ENCODE results near the gene XPC.
"Not testable (repeated sequence)": the region's sequence is repeated elsewhere in the genome, so short reads cannot be mapped to it uniquely, and the experiment has no call there.

Gene XPC

DNA sequence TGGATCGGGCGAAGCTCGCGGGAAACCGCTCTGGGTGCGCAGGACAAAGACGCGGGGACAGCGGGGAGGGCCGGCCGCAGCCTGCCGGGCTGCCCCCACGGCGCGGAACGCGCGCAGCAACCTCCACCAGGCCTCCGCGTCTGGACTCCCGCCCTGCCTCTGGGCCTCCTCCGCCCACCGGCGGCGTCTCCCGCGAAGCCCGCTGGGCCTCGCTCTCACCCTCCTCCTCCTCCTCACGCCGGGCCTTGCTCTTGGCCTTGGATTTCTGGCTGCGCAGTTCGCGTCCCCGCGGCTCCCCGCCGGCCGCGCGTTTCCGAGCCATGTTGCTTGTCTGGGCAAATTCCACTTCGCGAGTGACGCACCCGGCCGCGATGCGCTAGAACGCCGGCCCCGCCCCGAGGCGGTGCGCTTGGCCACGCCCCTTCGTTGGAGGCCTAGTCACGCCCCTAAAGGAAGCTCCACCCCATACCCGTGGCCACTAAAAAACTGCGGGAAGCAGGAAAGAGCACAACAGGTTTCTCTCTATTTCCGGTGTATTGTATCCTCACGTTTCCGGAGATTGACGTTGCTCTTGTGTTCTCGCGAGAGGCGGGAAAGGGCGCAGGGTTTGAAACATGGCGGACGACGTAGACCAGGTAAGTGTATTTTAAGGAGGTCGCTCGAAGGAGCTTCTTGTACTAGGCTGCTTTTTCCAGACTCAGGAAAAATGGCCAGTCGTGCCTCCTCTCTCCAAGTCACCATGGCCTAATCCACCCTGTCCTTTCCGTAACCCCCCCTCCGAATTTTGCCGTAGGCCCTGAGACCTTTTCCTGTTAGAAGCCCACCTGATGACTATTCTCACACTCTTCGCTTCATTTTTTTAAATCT, at the start of gene XPC, which contains the start of gene LSM3:
XPC (minus strand) TSS at position 355 of the 867 bp plus-strand sequence; CDS start at position 322, 33 bp downstream.
LSM3 (plus strand) TSS at position 571 of the 867 bp plus-strand sequence; CDS start at position 615, 44 bp downstream.
- Mint-ChIP-seq H3K4me1 (peaks cover 42% of the 10 kb centered on the region), H3K36me3 (peaks cover 5% of the 10 kb centered on the region), H3K9me3 (no peaks in the 10 kb centered on the region), H3K27ac (peak within 1 kb of the TSS; percentile 99), H3K4me3 (peak within 1 kb of the TSS; percentile 98), H3K27me3 (no peaks in the 10 kb centered on the region)
- ATAC-seq (ENCODE audit: low read depth), result peak; percentile 89
- peak; percentile 99 for DNase-seq (ENCODE audit: low spot score in 2 of 2)

DNA sequence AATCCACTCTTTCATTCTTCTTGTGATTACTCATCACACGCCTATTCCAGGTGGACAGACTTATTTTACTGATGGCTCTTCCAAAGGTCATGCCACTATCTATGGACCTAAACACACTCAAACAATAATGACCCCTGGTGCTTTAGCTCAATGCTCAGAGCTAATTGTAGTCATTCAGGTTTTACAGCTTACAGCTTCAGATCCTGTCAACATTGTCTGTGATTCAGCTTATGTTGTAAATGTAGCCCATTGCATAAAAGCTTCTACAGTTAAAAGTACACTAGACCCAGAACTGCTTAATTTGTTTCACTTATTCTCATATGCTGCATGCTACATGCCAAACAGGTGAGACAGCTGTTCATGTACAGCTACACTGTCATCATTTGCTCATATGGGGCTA, 49.5 kb upstream of the XPC start:
- H3K27ac Mint-ChIP-seq, result no peak overlapping the region
- peaks cover 3% of the 10 kb centered on the region for H3K36me3 Mint-ChIP-seq
- DNase-seq (ENCODE audit: low spot score in 2 of 2) (no peak), ATAC-seq (ENCODE audit: low read depth) (no peak)
- H3K9me3 Mint-ChIP-seq, result peaks cover 4% of the 10 kb centered on the region
- H3K4me1 Mint-ChIP-seq, result no peaks in the 10 kb centered on the region
- H3K4me3 Mint-ChIP-seq, result no peak overlapping the region
- peaks cover 33% of the 10 kb centered on the region for H3K27me3 Mint-ChIP-seq

DNA sequence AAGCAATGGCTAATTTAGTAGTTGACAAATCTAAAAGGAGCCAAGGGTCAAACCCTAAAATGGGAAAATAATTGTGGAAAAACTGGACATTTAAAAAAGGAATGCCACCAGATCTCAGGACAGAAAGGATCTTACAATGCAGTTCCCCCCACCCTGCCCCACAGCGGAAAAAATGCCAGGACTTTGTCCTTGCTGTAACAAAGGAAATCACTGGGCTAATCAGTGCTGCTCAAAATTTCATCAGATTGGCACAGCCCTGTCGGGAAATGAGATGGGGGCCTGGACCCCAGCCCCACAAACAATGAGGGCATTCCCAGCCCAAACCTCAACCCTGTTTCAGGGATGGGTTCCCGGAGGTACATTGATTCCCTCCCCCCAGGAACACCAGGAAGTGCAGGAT, 48.0 kb upstream of the XPC start:
- not testable (repeated sequence) for ATAC-seq (ENCODE audit: low read depth); H3K9me3 Mint-ChIP-seq; H3K4me1 Mint-ChIP-seq; H3K4me3 Mint-ChIP-seq; DNase-seq (ENCODE audit: low spot score in 2 of 2); H3K27ac Mint-ChIP-seq; H3K36me3 Mint-ChIP-seq
- H3K27me3 Mint-ChIP-seq, result peaks cover 26% of the 10 kb centered on the region

DNA sequence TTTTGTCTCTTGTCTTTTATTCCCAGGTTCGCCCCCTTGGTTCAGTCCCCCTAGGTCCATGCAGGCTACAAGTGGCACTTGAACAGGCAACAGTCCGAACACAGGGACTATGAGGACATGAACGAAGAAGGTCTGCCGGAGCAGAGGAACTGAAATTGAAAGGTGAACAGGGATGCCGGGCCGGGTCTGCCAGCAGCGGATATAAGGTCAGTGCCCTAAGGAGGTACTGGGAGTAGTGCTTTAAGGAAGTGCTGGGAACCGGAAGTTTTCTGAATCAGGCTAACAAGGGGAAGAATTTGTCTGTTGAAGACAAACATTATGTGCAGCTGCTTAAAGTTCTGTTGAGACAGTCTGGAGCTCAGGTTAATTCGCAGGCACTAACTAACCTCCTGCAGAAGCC, 47.0 kb upstream of the XPC start:
- peaks cover 19% of the 10 kb centered on the region for H3K27me3 Mint-ChIP-seq
- H3K27ac Mint-ChIP-seq, result no peak overlapping the region
- H3K4me3 Mint-ChIP-seq, result no peak overlapping the region
- DNase-seq (ENCODE audit: low spot score in 2 of 2), result no peak
- peaks cover 3% of the 10 kb centered on the region for H3K36me3 Mint-ChIP-seq
- H3K4me1 Mint-ChIP-seq, result no peaks in the 10 kb centered on the region
- H3K9me3 Mint-ChIP-seq, result peaks cover 8% of the 10 kb centered on the region
- ATAC-seq (ENCODE audit: low read depth), result no peak

DNA sequence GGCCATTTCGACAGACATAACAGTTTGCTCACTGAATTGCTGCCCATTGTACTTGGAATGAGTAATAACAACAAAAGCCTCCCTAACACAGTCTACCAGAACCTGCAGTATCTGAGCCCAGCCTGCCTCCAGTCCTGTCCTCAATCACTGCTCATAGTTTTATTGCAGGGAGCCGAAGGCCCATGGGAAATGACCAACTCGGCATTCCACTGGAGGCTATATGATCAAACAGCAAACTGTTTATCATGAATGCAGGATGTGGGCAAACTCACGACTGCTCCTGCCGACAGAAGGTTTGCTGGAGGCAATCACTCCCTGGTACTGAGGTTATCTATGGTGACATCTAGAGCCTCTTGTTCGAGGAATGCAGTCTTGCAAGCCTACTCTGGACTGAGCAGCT, 46.5 kb upstream of the XPC start:
- Mint-ChIP-seq H3K9me3 (peaks cover 10% of the 10 kb centered on the region), H3K27me3 (peaks cover 17% of the 10 kb centered on the region), H3K4me1 (no peaks in the 10 kb centered on the region), H3K27ac (no peak overlapping the region), H3K4me3 (no peak overlapping the region), H3K36me3 (peaks cover 3% of the 10 kb centered on the region)
- no peak for DNase-seq (ENCODE audit: low spot score in 2 of 2)
- no peak for ATAC-seq (ENCODE audit: low read depth)

DNA sequence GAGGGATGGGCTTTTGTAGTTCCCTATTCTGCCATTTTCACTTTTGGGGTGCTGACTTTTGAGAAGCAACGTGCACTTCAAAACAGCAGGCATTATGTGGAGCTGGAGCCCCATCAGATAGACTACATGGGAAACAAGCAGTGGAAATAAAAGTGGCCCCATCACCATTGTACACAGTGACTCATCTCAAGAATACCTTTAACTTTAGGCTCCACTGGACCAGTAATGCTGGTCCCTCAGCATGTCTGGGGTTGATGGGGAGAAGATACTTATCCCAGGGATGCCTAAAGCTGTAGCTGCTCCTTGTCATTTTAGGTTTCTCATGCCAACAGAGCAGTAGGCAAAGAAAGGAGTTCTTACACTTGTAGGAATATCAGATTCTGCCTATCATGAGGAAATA, 45.2 kb upstream of the XPC start:
- Mint-ChIP-seq H3K9me3 (peaks cover 11% of the 10 kb centered on the region), H3K27me3 (peaks cover 19% of the 10 kb centered on the region), H3K27ac (no peak overlapping the region), H3K4me1 (no peaks in the 10 kb centered on the region), H3K36me3 (peaks cover 3% of the 10 kb centered on the region), H3K4me3 (no peak overlapping the region)
- DNase-seq (ENCODE audit: low spot score in 2 of 2), result no peak
- no peak for ATAC-seq (ENCODE audit: low read depth)

DNA sequence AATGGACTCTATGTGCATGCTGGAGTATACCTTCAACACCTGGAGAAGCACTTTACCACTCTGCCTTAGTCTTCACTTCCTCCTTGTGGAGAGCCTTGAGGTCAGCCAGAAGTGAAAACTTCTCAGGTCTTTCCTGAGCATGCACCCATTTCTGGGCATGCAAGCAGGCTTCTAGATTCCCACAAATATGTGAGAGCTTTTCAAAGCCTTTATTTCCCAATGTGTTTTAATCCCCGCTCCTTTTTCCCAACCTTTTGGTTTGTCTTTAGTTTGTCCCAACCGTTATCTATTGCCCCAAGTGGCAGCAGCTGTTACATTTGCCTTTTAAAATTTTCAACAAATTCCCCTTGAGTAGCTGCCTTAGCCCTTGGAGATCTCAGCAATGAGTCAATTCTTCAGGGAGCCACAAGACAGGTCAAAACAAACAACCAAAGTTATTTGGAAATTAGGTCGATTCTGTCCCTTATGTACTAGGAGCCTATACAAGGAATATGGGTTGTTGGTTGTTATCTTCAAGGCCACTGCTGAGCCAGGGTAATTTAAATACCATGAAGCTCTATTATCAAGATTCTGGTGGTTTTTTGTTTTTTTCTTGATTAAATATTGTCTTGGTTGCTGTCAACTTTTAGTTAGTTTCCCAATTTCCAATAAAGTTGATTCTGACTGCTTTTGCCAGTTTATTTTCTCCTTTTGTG, 44.6 kb upstream of the XPC start:
- no peak for DNase-seq (ENCODE audit: low spot score in 2 of 2)
- no peaks in the 10 kb centered on the region for H3K4me1 Mint-ChIP-seq
- H3K27ac Mint-ChIP-seq, result no peak overlapping the region
- peaks cover 3% of the 10 kb centered on the region for H3K36me3 Mint-ChIP-seq
- peaks cover 16% of the 10 kb centered on the region for H3K27me3 Mint-ChIP-seq
- no peak for ATAC-seq (ENCODE audit: low read depth)
- no peak overlapping the region for H3K4me3 Mint-ChIP-seq
- H3K9me3 Mint-ChIP-seq, result peaks cover 11% of the 10 kb centered on the region

DNA sequence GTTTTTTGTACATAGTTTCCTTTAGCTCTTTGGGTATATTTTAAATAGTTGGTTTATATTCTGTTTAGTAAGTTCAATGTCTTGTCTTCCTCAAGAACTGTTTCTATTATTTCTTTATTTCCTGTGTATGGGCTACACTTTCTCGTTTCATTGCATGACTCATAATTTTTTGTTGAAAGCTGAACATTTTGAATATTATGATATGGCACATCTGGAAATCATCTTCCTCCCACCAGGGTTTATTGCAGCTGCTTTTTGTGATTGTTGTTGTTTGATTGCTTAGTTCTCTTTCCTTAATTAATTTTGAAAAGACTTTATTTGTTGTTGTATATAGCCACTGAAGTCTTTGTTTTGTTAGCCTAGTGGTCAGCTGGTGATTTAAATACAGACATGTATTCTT, 44.1 kb upstream of the XPC start:
- ATAC-seq (ENCODE audit: low read depth) (no peak), DNase-seq (ENCODE audit: low spot score in 2 of 2) (no peak)
- H3K9me3 Mint-ChIP-seq, result peaks cover 11% of the 10 kb centered on the region
- H3K36me3 Mint-ChIP-seq, result peaks cover 3% of the 10 kb centered on the region
- no peaks in the 10 kb centered on the region for H3K4me1 Mint-ChIP-seq
- no peak overlapping the region for H3K4me3 Mint-ChIP-seq
- H3K27ac Mint-ChIP-seq, result no peak overlapping the region
- peaks cover 15% of the 10 kb centered on the region for H3K27me3 Mint-ChIP-seq

DNA sequence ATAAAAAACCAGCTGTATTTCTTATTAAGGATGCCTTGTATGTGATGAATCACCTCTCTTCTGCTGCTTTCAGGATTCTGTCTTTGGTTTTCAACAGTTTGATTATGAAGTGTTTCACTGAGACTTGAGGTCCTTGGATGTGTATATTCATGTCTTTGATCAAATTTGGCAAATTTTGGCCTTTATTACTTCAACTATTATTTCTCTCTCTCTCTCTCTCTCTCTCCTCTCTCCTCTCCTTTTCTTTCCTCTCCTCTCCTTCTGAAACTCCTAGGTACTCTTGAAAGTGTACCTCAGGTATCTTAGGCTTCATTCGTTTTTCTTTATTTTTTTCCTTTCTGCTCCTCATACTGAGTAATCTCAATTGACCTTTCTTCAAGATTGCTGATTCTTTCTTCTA, 43.5 kb upstream of the XPC start:
- no peak overlapping the region for H3K4me3 Mint-ChIP-seq
- ATAC-seq (ENCODE audit: low read depth), result no peak
- no peaks in the 10 kb centered on the region for H3K4me1 Mint-ChIP-seq
- H3K27me3 Mint-ChIP-seq, result peaks cover 15% of the 10 kb centered on the region
- no peak for DNase-seq (ENCODE audit: low spot score in 2 of 2)
- H3K27ac Mint-ChIP-seq, result no peak overlapping the region
- H3K36me3 Mint-ChIP-seq, result peaks cover 3% of the 10 kb centered on the region
- peaks cover 11% of the 10 kb centered on the region for H3K9me3 Mint-ChIP-seq

DNA sequence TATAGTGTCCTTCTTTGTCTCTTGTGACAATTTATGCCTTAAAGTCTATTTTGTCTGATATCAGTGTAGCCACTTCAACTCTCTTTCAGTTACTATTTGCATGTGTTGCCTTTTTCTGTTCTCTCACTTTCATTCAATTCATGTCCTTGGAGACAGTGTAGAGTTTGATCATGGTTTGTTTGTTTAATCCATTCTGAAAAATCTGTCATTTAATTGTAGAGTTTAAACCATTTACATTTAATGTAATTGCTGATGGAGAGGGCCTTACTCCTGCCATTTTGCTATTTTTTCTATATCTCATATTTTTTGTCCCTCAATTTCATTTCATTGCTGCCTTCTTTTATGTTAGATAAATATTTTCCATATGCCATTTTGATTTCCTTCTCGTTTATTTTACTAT, 42.5 kb upstream of the XPC start:
- peaks cover 11% of the 10 kb centered on the region for H3K9me3 Mint-ChIP-seq
- peaks cover 3% of the 10 kb centered on the region for H3K36me3 Mint-ChIP-seq
- no peaks in the 10 kb centered on the region for H3K4me1 Mint-ChIP-seq
- H3K27ac Mint-ChIP-seq, result no peak overlapping the region
- H3K4me3 Mint-ChIP-seq, result no peak overlapping the region
- DNase-seq (ENCODE audit: low spot score in 2 of 2), result no peak
- H3K27me3 Mint-ChIP-seq, result peaks cover 15% of the 10 kb centered on the region
- ATAC-seq (ENCODE audit: low read depth), result no peak

DNA sequence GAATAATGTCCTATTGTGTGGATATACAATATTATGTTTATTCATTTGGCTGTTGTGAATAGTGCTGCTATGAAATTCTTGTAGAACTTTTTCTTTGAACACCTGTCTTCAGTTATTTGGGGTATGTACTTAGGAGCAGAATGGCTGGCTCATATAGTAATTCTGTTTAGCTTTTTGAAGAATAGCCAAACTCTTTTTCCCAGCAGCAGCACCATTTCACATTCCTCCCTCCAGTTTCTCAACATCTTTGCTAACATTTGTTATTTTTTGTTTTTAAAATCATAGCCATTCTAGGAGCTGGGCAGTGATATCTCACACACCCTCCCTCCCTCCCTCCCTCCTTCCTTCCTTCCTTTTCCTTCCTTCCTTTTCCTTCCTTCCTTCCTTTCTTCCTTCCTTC, 40.0 kb upstream of the XPC start:
- Mint-ChIP-seq H3K27me3 (peaks cover 6% of the 10 kb centered on the region), H3K4me3 (no peak overlapping the region), H3K4me1 (no peaks in the 10 kb centered on the region), H3K27ac (no peak overlapping the region), H3K36me3 (peaks cover 3% of the 10 kb centered on the region), H3K9me3 (peaks cover 11% of the 10 kb centered on the region)
- no peak for DNase-seq (ENCODE audit: low spot score in 2 of 2)
- ATAC-seq (ENCODE audit: low read depth), result no peak

DNA sequence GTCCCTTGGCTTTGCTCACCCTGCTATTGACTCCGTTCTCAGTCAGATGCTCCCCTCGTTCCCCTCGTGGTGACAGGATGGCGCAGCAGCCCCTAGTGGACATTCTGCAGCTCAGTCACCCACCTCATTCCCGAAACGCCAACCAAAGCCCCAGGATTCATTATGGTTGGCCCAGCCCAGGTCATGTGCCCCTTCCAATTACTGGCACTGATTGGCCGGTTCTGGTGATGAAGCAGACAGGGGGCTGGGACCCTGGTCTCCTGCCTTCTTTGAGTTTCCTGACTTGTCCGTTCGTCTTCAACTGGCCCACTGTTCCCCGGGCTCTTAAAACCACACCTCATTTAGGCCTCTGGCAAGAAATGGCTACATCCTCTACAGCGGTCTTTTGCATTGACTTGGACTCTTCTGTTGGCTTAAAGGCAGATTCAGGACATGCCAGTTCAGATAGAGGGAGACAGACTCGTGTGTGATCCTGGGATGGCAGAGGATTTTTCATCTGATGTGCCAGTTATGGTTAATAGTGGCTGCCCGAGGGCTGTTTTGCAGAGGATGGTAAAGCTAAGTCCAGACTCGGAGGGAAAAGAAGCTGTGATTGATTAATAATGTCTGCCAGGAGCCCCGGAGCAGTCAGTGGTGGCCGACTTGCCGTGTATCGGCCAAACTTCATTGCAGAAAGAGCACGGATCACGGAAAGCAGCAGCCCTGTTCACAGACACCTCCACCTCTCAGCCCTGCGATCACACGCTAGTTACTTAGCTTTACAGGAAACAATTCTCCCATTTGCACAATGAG, 38.1 kb upstream of the XPC start:
- peak overlapping the region; percentile 75 for H3K4me3 Mint-ChIP-seq
- DNase-seq (ENCODE audit: low spot score in 2 of 2), result peak in 1 of 2 donors; percentile 11

DNA sequence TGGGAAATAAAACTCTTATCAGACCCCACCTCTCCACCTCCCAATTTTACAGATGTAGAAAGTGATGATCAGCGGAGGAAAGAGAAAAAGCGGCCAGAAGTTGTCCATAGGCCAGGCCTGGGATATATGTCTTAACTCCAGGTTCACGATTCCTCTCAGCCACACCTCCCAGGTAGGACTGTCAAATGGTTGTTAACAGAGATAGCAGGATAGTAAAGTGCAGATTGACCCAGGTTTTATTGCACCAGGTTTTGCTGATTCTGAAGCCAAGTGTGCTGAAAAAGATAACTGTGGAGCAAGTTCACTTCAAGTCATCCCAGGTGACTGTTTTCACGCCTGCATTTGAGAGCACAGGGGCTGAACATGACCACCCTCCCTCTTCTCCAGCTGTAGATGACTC, 36.4 kb upstream of the XPC start:
- no peaks in the 10 kb centered on the region for H3K9me3 Mint-ChIP-seq
- peaks cover 3% of the 10 kb centered on the region for H3K27me3 Mint-ChIP-seq
- no peaks in the 10 kb centered on the region for H3K36me3 Mint-ChIP-seq
- DNase-seq (ENCODE audit: low spot score in 2 of 2), result no peak
- H3K4me1 Mint-ChIP-seq, result no peaks in the 10 kb centered on the region
- ATAC-seq (ENCODE audit: low read depth), result no peak
- no peak overlapping the region for H3K27ac Mint-ChIP-seq
- no peak overlapping the region for H3K4me3 Mint-ChIP-seq

More for the DNA sequence above, 38.1 kb upstream of the XPC start:
- H3K27ac Mint-ChIP-seq, result no peak overlapping the region
- ATAC-seq (ENCODE audit: low read depth), result peak; percentile 90
- H3K36me3 Mint-ChIP-seq, result no peaks in the 10 kb centered on the region
- peaks cover 3% of the 10 kb centered on the region for H3K27me3 Mint-ChIP-seq
- peaks cover 7% of the 10 kb centered on the region for H3K9me3 Mint-ChIP-seq
- H3K4me1 Mint-ChIP-seq, result no peaks in the 10 kb centered on the region
